ENCODE results near the gene JADE2.

JADE2 gene

DNA sequence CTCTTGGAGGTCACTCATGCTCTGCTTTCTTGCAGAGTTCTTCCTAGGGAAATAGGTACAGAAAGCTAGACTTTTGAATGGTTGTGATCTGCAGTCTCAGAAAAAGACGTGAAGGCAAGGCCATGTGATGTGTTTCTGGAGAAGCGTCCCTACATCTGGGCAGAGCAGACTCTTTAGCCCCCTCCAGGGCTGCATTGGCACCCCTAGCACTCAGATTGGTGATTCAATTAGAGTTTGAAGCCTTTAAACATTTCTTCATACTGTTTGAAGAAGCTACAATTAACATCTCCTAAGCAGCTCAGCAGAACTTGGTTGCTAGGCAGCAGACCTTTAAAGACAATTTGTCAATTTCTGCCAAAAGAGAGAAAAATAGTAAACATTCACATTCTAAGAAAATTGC, 21.6 kb downstream of the JADE2 start:
- no peak overlapping the region for H2AK5ac ChIP-seq (ENCODE audit: low read length)
- peaks cover 11% of the 10 kb centered on the region for H3K79me1 ChIP-seq (ENCODE audit: low read length)
- no peak overlapping the region for H3K4me3 ChIP-seq (ENCODE audit: low read length)
- H3K18ac ChIP-seq (ENCODE audit: low read length): no peak overlapping the region
- H4K8ac ChIP-seq (ENCODE audit: low read depth, low read length): no peak overlapping the region
- H3K4me2 ChIP-seq (ENCODE audit: low read length): no peak overlapping the region
- DNase-seq: no peak
- peaks cover 5% of the 10 kb centered on the region for H3K4me1 ChIP-seq (ENCODE audit: control insufficient read depth, low read depth, low read length)
- no peak overlapping the region for H3K9ac ChIP-seq (ENCODE audit: low read length)
- H3K4ac ChIP-seq (ENCODE audit: low read depth, low read length): no peak overlapping the region
- H2BK15ac ChIP-seq (replicated peaks; ENCODE audit: low read depth): no peak overlapping the region
- no CpG with 5 or more reads among the region's 2 CpGs for WGBS (ENCODE audit: extremely low coverage, insufficient coverage, low lambda C conversion rate)
- H4K5ac ChIP-seq (ENCODE audit: low read length): no peak overlapping the region
- no peak overlapping the region for H3K56ac ChIP-seq (ENCODE audit: low read length)
- no peak overlapping the region for H3K23ac ChIP-seq (ENCODE audit: low read length)
- no peak overlapping the region for H2BK120ac ChIP-seq (ENCODE audit: low read depth, low read length)
- no peaks in the 10 kb centered on the region for H3K27me3 ChIP-seq (ENCODE audit: insufficient read depth, low read length, poor library complexity)
- H3K27ac ChIP-seq (ENCODE audit: low read depth, low read length): no peak overlapping the region
- H2BK5ac ChIP-seq (ENCODE audit: low read length): no peak overlapping the region
- peaks cover under 1% of the 10 kb centered on the region for H3K79me2 ChIP-seq (ENCODE audit: control insufficient read depth, insufficient read depth, low read length)
- H3K36me3 ChIP-seq (ENCODE audit: control insufficient read depth, insufficient read depth, low read length): peaks cover 3% of the 10 kb centered on the region

DNA sequence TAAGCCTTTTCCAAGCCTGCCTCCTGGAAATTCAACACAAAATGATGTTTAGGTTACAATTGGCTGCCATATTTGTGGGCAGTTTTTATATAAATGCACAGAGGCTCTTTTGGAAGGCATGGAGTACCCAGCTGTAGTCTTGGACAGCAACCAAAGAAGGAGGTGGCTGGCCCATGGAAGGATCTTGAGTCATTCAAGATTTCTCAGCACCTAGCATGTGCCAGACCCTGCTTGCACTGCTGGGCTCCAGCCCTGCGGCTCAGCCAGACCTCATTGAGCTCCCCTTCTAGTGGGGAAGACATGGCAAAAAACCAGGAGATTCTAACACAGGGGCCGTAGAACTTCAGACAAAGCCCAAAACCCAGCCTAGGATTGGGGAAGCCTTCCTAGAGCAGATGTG, 22.1 kb downstream of the JADE2 start:
- H3K23ac ChIP-seq (ENCODE audit: low read length): no peak overlapping the region
- H3K79me1 ChIP-seq (ENCODE audit: low read length): peaks cover 11% of the 10 kb centered on the region
- peaks cover 5% of the 10 kb centered on the region for H3K4me1 ChIP-seq (ENCODE audit: control insufficient read depth, low read depth, low read length)
- peaks cover 3% of the 10 kb centered on the region for H3K36me3 ChIP-seq (ENCODE audit: control insufficient read depth, insufficient read depth, low read length)
- H3K4me3 ChIP-seq (ENCODE audit: low read length): no peak overlapping the region
- H4K5ac ChIP-seq (ENCODE audit: low read length): no peak overlapping the region
- DNase-seq: no peak
- no CpG with 5 or more reads among the region's 2 CpGs for WGBS (ENCODE audit: extremely low coverage, insufficient coverage, low lambda C conversion rate)
- H3K4me2 ChIP-seq (ENCODE audit: low read length): no peak overlapping the region
- no peaks in the 10 kb centered on the region for H3K79me2 ChIP-seq (ENCODE audit: control insufficient read depth, insufficient read depth, low read length)
- H4K8ac ChIP-seq (ENCODE audit: low read depth, low read length): no peak overlapping the region
- H3K4ac ChIP-seq (ENCODE audit: low read depth, low read length): no peak overlapping the region
- H2BK15ac ChIP-seq (replicated peaks; ENCODE audit: low read depth): no peak overlapping the region
- H2BK120ac ChIP-seq (ENCODE audit: low read depth, low read length): no peak overlapping the region
- H3K27me3 ChIP-seq (ENCODE audit: insufficient read depth, low read length, poor library complexity): no peaks in the 10 kb centered on the region
- no peak overlapping the region for H3K56ac ChIP-seq (ENCODE audit: low read length)
- no peak overlapping the region for H3K27ac ChIP-seq (ENCODE audit: low read depth, low read length)
- no peak overlapping the region for H3K9ac ChIP-seq (ENCODE audit: low read length)
- no peak overlapping the region for H3K18ac ChIP-seq (ENCODE audit: low read length)
- no peak overlapping the region for H2BK5ac ChIP-seq (ENCODE audit: low read length)
- H2AK5ac ChIP-seq (ENCODE audit: low read length): no peak overlapping the region

GRCh38 chr5:134547999-134548658, 22.7 kb downstream of the JADE2 start:
- H3K23ac ChIP-seq (ENCODE audit: low read length): no peak overlapping the region

DNA sequence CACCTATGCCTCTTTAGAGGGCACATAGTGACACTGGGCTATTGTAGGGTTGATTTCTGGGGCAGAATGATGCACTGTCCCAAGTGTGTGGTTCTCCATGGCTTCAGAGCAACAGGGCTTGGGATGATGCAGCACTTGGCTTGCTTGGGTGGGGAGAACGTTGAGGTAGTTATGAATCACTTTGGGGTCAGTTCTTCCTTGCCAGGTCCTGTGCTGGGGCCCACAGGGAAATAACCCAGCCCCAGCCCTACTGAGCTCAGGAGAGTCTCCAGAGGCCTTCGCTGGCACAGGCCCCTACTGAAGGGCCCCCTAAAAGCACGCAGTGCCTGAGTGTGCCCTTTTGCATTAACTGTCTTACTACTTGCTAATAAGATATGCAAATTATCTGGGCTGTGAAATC, 24.2 kb downstream of the JADE2 start:
- peaks cover 4% of the 10 kb centered on the region for H3K36me3 ChIP-seq (ENCODE audit: control insufficient read depth, insufficient read depth, low read length)
- no peak overlapping the region for H3K4me2 ChIP-seq (ENCODE audit: low read length)
- no peak overlapping the region for H3K56ac ChIP-seq (ENCODE audit: low read length)
- no peak overlapping the region for H4K8ac ChIP-seq (ENCODE audit: low read depth, low read length)
- H2AK5ac ChIP-seq (ENCODE audit: low read length): no peak overlapping the region
- H2BK120ac ChIP-seq (ENCODE audit: low read depth, low read length): no peak overlapping the region
- no peaks in the 10 kb centered on the region for H3K79me2 ChIP-seq (ENCODE audit: control insufficient read depth, insufficient read depth, low read length)
- H2BK5ac ChIP-seq (ENCODE audit: low read length): no peak overlapping the region
- H3K27me3 ChIP-seq (ENCODE audit: insufficient read depth, low read length, poor library complexity): no peaks in the 10 kb centered on the region
- H3K9ac ChIP-seq (ENCODE audit: low read length): no peak overlapping the region
- no peak overlapping the region for H2BK15ac ChIP-seq (replicated peaks; ENCODE audit: low read depth)
- H3K4me3 ChIP-seq (ENCODE audit: low read length): no peak overlapping the region
- no peak overlapping the region for H3K4ac ChIP-seq (ENCODE audit: low read depth, low read length)
- H4K5ac ChIP-seq (ENCODE audit: low read length): no peak overlapping the region
- DNase-seq: no peak
- H3K4me1 ChIP-seq (ENCODE audit: control insufficient read depth, low read depth, low read length): peaks cover 5% of the 10 kb centered on the region
- peaks cover 10% of the 10 kb centered on the region for H3K79me1 ChIP-seq (ENCODE audit: low read length)
- H3K27ac ChIP-seq (ENCODE audit: low read depth, low read length): no peak overlapping the region
- no peak overlapping the region for H3K18ac ChIP-seq (ENCODE audit: low read length)
- no CpG with 5 or more reads among the region's 3 CpGs for WGBS (ENCODE audit: extremely low coverage, insufficient coverage, low lambda C conversion rate)
- no peak overlapping the region for H3K23ac ChIP-seq (ENCODE audit: low read length)

More at GRCh38 chr5:134547999-134548658, 22.7 kb downstream of the JADE2 start:
- Histone ChIP-seq H3K9ac (ENCODE audit: low read length) (no peak overlapping the region), H2BK15ac (replicated peaks; ENCODE audit: low read depth) (no peak overlapping the region), H3K4me1 (ENCODE audit: control insufficient read depth, low read depth, low read length) (peaks cover 5% of the 10 kb centered on the region), H3K36me3 (ENCODE audit: control insufficient read depth, insufficient read depth, low read length) (peaks cover 3% of the 10 kb centered on the region), H3K27ac (ENCODE audit: low read depth, low read length) (no peak overlapping the region), H3K56ac (ENCODE audit: low read length) (no peak overlapping the region), H3K27me3 (ENCODE audit: insufficient read depth, low read length, poor library complexity) (no peaks in the 10 kb centered on the region), H2BK5ac (ENCODE audit: low read length) (no peak overlapping the region), H4K5ac (ENCODE audit: low read length) (no peak overlapping the region), H3K79me2 (ENCODE audit: control insufficient read depth, insufficient read depth, low read length) (no peaks in the 10 kb centered on the region), H3K4me3 (ENCODE audit: low read length) (no peak overlapping the region), H3K4me2 (ENCODE audit: low read length) (no peak overlapping the region), H4K8ac (ENCODE audit: low read depth, low read length) (no peak overlapping the region), H2AK5ac (ENCODE audit: low read length) (no peak overlapping the region), H3K79me1 (ENCODE audit: low read length) (peaks cover 11% of the 10 kb centered on the region), H3K4ac (ENCODE audit: low read depth, low read length) (no peak overlapping the region), H3K18ac (ENCODE audit: low read length) (no peak overlapping the region), H2BK120ac (ENCODE audit: low read depth, low read length) (no peak overlapping the region)
- no CpG with 5 or more reads among the region's 13 CpGs for WGBS (ENCODE audit: extremely low coverage, insufficient coverage, low lambda C conversion rate)
- no peak for DNase-seq

GRCh38 chr5:134550271-134551214, 25.1 kb downstream of the JADE2 start:
- Histone ChIP-seq H3K9ac (ENCODE audit: low read length) (no peak overlapping the region), H3K36me3 (ENCODE audit: control insufficient read depth, insufficient read depth, low read length) (peaks cover 4% of the 10 kb centered on the region), H4K5ac (ENCODE audit: low read length) (no peak overlapping the region), H2BK15ac (replicated peaks; ENCODE audit: low read depth) (no peak overlapping the region), H3K4me3 (ENCODE audit: low read length) (no peak overlapping the region), H3K79me1 (ENCODE audit: low read length) (peaks cover 10% of the 10 kb centered on the region), H3K27ac (ENCODE audit: low read depth, low read length) (no peak overlapping the region), H3K27me3 (ENCODE audit: insufficient read depth, low read length, poor library complexity) (no peaks in the 10 kb centered on the region), H3K23ac (ENCODE audit: low read length) (no peak overlapping the region), H3K4me1 (ENCODE audit: control insufficient read depth, low read depth, low read length) (peaks cover 5% of the 10 kb centered on the region), H3K79me2 (ENCODE audit: control insufficient read depth, insufficient read depth, low read length) (no peaks in the 10 kb centered on the region), H2BK120ac (ENCODE audit: low read depth, low read length) (no peak overlapping the region), H3K4ac (ENCODE audit: low read depth, low read length) (no peak overlapping the region), H2BK5ac (ENCODE audit: low read length) (no peak overlapping the region), H3K18ac (ENCODE audit: low read length) (no peak overlapping the region), H3K4me2 (ENCODE audit: low read length) (no peak overlapping the region), H4K8ac (ENCODE audit: low read depth, low read length) (no peak overlapping the region), H2AK5ac (ENCODE audit: low read length) (no peak overlapping the region), H3K56ac (ENCODE audit: low read length) (no peak overlapping the region)
- DNase-seq: no peak
- WGBS (ENCODE audit: extremely low coverage, insufficient coverage, low lambda C conversion rate): no CpG with 5 or more reads among the region's 13 CpGs
